Thyroid gland (tissue), 4 donors: ENCODE results near the gene RPS6KA4. TPM values are rescaled to one million over a fixed set of nuclear protein-coding genes. Genes with fewer than 3 reads are reported as not detected.
"Not testable (repeated sequence)": the region's sequence is repeated elsewhere in the genome, so short reads cannot be mapped to it uniquely, and the experiment has no call there.

Source experiments
- DNase-seq, 2 donors: peaks; one replicate each; pipeline ENCODE4 v3.0.0-alpha.2; 2019
- H3K27ac ChIP-seq, 3 donors: fragments of 200-600 bp; sonication (generic); 1 replicate in 2 of 3; 2 replicates in 1 of 3; pipeline ENCODE4 v1.5.1; 2016 to 2019; ENCODE audit warnings: mild to moderate bottlenecking in 1 of 3, moderate library complexity in 1 of 3
- H3K27me3 ChIP-seq: fragments of 200-600 bp; sonication (generic); one replicate; pipeline ENCODE4 v1.5.1; 2019
- H3K36me3 ChIP-seq, 2 donors: fragments of 200-600 bp; sonication (generic); one replicate each; pipeline ENCODE4 v1.5.1; 2016 to 2019
- H3K4me1 ChIP-seq, 2 donors: fragments of 200-600 bp; sonication (generic); one replicate each; pipeline ENCODE4 v1.5.1; 2017 to 2019
- H3K4me3 ChIP-seq, 3 donors: fragments of 200-600 bp; sonication (generic); replicated peaks in 1 of 3; 1 replicate in 2 of 3; 2 replicates in 1 of 3; pipeline ENCODE4 v1.5.1; 2016; ENCODE audit warnings: mild to moderate bottlenecking in 1 of 3
- H3K9me3 ChIP-seq: fragments of 200-600 bp; sonication (generic); one replicate; pipeline ENCODE4 v1.5.1; 2017
- CTCF ChIP-seq, 6 experiments: fragments of 200-600 bp in 3 of 6; fragments of 450-650 bp in 3 of 6; sonication (generic) in 3 of 6; IDR thresholded peaks; one replicate each; pipeline ENCODE4 v1.5.1; 2016 to 2019; ENCODE audit warnings: antibody characterized with exemption in 6 of 6, mild to moderate bottlenecking in 2 of 6, inconsistent platforms in 1 of 6, moderate library complexity in 1 of 6
- POLR2A ChIP-seq, 2 donors: fragments of 450-650 bp; IDR thresholded peaks; one replicate each; pipeline ENCODE4 v1.6.1; 2017; ENCODE audit warnings: antibody characterized with exemption in 2 of 2, mild to moderate bottlenecking in 2 of 2, moderate library complexity in 1 of 2
- WGBS, 2 donors: methylation state at CpG; one replicate each; pipeline ENCODE4 v1.1.5; 2017; 5-methylcytosine and 5-hydroxymethylcytosine counted together
- intact Hi-C: fragments of 100-400 bp; cut with DNase I; formaldehyde crosslinking; loops from one replicate; pipeline ENCODE4 v1.15.1; 2023
- total RNA-seq, 4 donors: library from RNA; depleted of rRNA; stranded (reverse); fragments of >200 nt; gene quantifications; one replicate each; pipeline ENCODE4 v1.2.3, GENCODE V29; 2016

Gene RPS6KA4
- total RNA-seq, 4 donors from 2014 or later = 19.2 to 44.9 (median 21.8) TPM

- H3K27ac ChIP-seq = peak overlapping the region in 1 of 3 donors; percentile 81
- no peak overlapping the region for H3K4me3 ChIP-seq
- intact Hi-C loops = no loop called here
- no peak for DNase-seq
- H3K4me1 ChIP-seq = peaks cover 15 to 46% of the 10 kb centered on the region in 2 donors
- 84 to 85% methylated on average over 5 of the region's 5 CpGs for WGBS, 2 donors
- TF ChIP-seq POLR2A (IDR thresholded peaks at IDR 0.05) (no peak), CTCF (IDR thresholded peaks at IDR 0.05) (no peak)
- H3K9me3 ChIP-seq = no peaks in the 10 kb centered on the region
- no peaks in the 10 kb centered on the region for H3K36me3 ChIP-seq
- H3K27me3 ChIP-seq = no peaks in the 10 kb centered on the region
Observed at GRCh38 chr11:64323373-64323772, 35.6 kb upstream of the RPS6KA4 start.

- WGBS, 2 donors = 79 to 88% methylated on average over 3 to 4 of the region's 4 CpGs
- H3K9me3 ChIP-seq, intact Hi-C loops, DNase-seq, H3K36me3 ChIP-seq, H3K4me3 ChIP-seq, H3K27ac ChIP-seq, H3K27me3 ChIP-seq: not testable (repeated sequence)
- H3K4me1 ChIP-seq = peaks cover 12 to 41% of the 10 kb centered on the region in 2 donors
Observed at GRCh38 chr11:64323984-64324383, 35.0 kb upstream of the RPS6KA4 start.

DNA sequence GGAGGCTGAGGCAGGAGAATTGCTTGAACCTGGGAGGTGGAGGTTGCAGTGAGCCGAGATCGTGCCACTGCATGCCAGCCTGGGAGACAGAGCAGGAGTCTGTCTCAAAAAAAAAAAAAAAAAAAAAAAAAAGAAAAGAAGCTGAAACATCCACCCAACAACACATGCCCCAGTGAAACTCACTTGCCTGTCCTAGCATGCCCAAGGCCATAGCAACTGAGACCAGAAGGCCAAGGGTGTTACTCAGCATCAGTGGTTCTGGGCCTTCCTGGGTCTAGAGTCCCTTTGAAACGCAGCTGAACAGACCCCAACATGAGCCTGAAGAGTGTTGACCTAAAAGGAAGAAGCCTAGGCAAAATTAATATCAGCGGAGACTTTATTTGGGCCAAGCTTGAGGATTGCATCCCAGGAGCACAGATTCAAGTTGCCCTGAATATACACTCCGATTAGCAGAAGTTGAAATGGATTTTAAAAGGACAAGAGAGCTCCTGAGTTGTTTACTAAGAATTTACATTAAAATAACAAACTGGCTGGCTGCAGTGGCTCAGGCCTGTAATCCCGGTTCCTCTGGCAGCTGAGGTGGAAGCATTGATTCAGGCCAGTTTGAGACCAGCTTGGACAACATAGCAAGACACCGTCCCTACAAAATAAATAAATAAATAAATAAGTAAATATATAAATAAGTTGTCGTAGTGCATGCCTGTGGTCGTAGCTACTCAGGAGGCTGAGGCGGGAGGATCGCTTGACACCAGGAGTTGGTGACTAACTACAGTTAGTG is 34.1 kb upstream of the RPS6KA4 start:
- peak in 1 of 2 donors; percentile 37 for DNase-seq
- H3K27ac ChIP-seq = peak overlapping the region; percentile 12 to 26 (median 15)
- intact Hi-C loops = no loop called here
- H3K27me3 ChIP-seq = no peaks in the 10 kb centered on the region
- no peaks in the 10 kb centered on the region for H3K36me3 ChIP-seq
- no peaks in the 10 kb centered on the region for H3K9me3 ChIP-seq
- TF ChIP-seq CTCF (IDR thresholded peaks at IDR 0.05) (no peak), POLR2A (IDR thresholded peaks at IDR 0.05) (no peak)
- peaks cover 6 to 32% of the 10 kb centered on the region in 2 donors for H3K4me1 ChIP-seq
- no peak overlapping the region for H3K4me3 ChIP-seq
- WGBS, 2 donors = 83 to 84% methylated on average over 11 of the region's 11 CpGs

DNA sequence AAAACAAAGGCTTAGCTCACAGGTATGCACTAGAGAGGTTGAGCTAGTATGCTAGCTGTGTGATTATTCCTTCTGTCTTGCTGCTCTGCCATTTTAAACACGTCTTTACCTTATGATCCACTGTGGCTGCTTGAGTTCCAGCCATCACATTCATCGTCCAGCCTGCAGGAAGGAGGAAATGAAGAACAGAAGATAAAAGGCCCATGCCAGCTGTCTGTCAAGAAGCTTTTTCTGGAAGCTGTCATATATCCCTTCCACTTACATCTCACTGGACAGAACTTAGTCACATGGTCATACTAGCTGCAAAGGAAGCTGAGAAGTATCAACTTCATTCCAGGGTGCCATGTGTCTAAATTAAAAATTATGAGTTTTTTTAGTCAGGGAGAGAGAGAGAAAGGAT is 31.6 kb upstream of the RPS6KA4 start:
- Histone ChIP-seq H3K27ac (no peak overlapping the region), H3K36me3 (no peaks in the 10 kb centered on the region), H3K27me3 (no peaks in the 10 kb centered on the region), H3K4me3 (no peak overlapping the region), H3K9me3 (no peaks in the 10 kb centered on the region), H3K4me1 (peaks cover 11 to 27% of the 10 kb centered on the region in 2 donors)
- 92 to 93% methylated on average over 2 of the region's 2 CpGs for whole genome bisulfite sequencing, 2 donors
- no peak for DNase-seq
- intact Hi-C loops = no loop called here
- TF ChIP-seq POLR2A (IDR thresholded peaks at IDR 0.05) (no peak), CTCF (IDR thresholded peaks at IDR 0.05) (no peak)

DNA sequence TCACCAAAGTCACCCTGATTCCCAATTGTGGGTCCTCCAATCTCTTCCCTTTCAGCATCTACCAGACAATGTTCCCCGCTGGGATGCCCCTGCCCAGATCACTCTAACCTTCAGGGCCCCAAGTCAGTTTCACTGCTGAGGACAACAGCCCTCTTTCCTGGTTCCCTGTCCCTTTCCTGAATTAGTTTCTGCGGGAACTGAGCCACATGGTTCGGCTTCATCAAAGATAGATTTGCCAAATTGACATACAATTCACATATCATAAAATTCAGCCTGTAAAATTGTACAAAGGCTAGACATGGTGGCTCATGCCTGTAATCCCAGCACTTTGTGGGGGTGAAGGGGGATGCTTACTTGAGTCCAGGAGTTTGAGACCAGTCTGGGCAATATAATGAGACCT is 31.0 kb upstream of the RPS6KA4 start:
- no peak overlapping the region for H3K27ac ChIP-seq
- H3K9me3 ChIP-seq = no peaks in the 10 kb centered on the region
- peaks cover 13 to 24% of the 10 kb centered on the region in 2 donors for H3K4me1 ChIP-seq
- TF ChIP-seq CTCF (IDR thresholded peaks at IDR 0.05) (no peak), POLR2A (IDR thresholded peaks at IDR 0.05) (no peak)
- DNase-seq = no peak
- H3K27me3 ChIP-seq = no peaks in the 10 kb centered on the region
- no peaks in the 10 kb centered on the region for H3K36me3 ChIP-seq
- intact Hi-C loops = no loop called here
- WGBS, 2 donors = 90% methylated on average over 3 of the region's 3 CpGs
- H3K4me3 ChIP-seq = no peak overlapping the region
